ENCODE data around the gene KIF17. TPM values are rescaled to one million over a fixed set of nuclear protein-coding genes. Genes with fewer than 3 reads are reported as not detected.

Gene KIF17
- total RNA-seq, 2 donors from 2014 or later: 0.68 to 3.2 TPM

GRCh38 chr1:20665726-20666125, 52.1 kb downstream of the KIF17 start:
- DNase-seq (ENCODE audit: low spot score) (no peak), ATAC-seq (ENCODE audit: insufficient number of reproducible peaks, low FRiP score, low read depth) (no peak)
- no peak for TF ChIP-seq CTCF (IDR thresholded peaks at IDR 0.05)
- Histone ChIP-seq H3K4me1 (ENCODE audit: control insufficient read depth in 1 of 2, low read depth in 2 of 2) (peaks cover 0 to 10% of the 10 kb centered on the region in 2 donors), H3K4me3 (no peak overlapping the region), H3K36me3 (no peaks in the 10 kb centered on the region), H3K9me3 (no peaks in the 10 kb centered on the region), H3K27ac (no peak overlapping the region), H3K27me3 (replicated peaks; ENCODE audit: insufficient read depth) (no peaks in the 10 kb centered on the region)

- H3K4me1 ChIP-seq (ENCODE audit: control insufficient read depth in 1 of 2, low read depth in 2 of 2): peaks cover 7 to 26% of the 10 kb centered on the region in 2 donors
- ATAC-seq (ENCODE audit: insufficient number of reproducible peaks, low FRiP score, low read depth) (no peak), DNase-seq (ENCODE audit: low spot score) (no peak)
- TF ChIP-seq CTCF (IDR thresholded peaks at IDR 0.05): no peak
- H3K9me3 ChIP-seq: no peaks in the 10 kb centered on the region
- no peak overlapping the region for H3K4me3 ChIP-seq
- H3K27me3 ChIP-seq (replicated peaks; ENCODE audit: insufficient read depth): no peaks in the 10 kb centered on the region
- H3K36me3 ChIP-seq: no peaks in the 10 kb centered on the region
- no peak overlapping the region for H3K27ac ChIP-seq
These were observed 53.7 kb downstream of the KIF17 start for GRCh38 chr1:20663969-20664715.

- no peak for ATAC-seq (ENCODE audit: insufficient number of reproducible peaks, low FRiP score, low read depth)
- no peak overlapping the region for H3K4me3 ChIP-seq
- H3K4me1 ChIP-seq (ENCODE audit: control insufficient read depth in 1 of 2, low read depth in 2 of 2): peaks cover 7 to 33% of the 10 kb centered on the region in 2 donors
- H3K36me3 ChIP-seq: no peaks in the 10 kb centered on the region
- DNase-seq (ENCODE audit: low spot score): no peak
- H3K27ac ChIP-seq: no peak overlapping the region
- no peaks in the 10 kb centered on the region for H3K27me3 ChIP-seq (replicated peaks; ENCODE audit: insufficient read depth)
- TF ChIP-seq CTCF (IDR thresholded peaks at IDR 0.05): no peak
- H3K9me3 ChIP-seq: no peaks in the 10 kb centered on the region
These were observed 54.4 kb downstream of the KIF17 start for GRCh38 chr1:20663365-20663764.

GRCh38 chr1:20662110-20662475, 55.7 kb downstream of the KIF17 start:
- Histone ChIP-seq H3K36me3 (no peaks in the 10 kb centered on the region), H3K4me3 (peak overlapping the region; percentile 73), H3K27ac (peak overlapping the region; percentile 77 to 85), H3K4me1 (ENCODE audit: control insufficient read depth in 1 of 2, low read depth in 2 of 2) (peaks cover 7 to 35% of the 10 kb centered on the region in 2 donors), H3K9me3 (no peaks in the 10 kb centered on the region), H3K27me3 (replicated peaks; ENCODE audit: insufficient read depth) (no peaks in the 10 kb centered on the region)
- no peak for TF ChIP-seq CTCF (IDR thresholded peaks at IDR 0.05)
- no peak for DNase-seq (ENCODE audit: low spot score)
- no peak for ATAC-seq (ENCODE audit: insufficient number of reproducible peaks, low FRiP score, low read depth)

- Histone ChIP-seq H3K27ac (peak within 1 kb of the TSS; percentile 77 to 85), H3K9me3 (no peaks in the 10 kb centered on the region), H3K4me1 (ENCODE audit: control insufficient read depth in 1 of 2, low read depth in 2 of 2) (peaks cover 7 to 35% of the 10 kb centered on the region in 2 donors), H3K27me3 (replicated peaks; ENCODE audit: insufficient read depth) (no peaks in the 10 kb centered on the region), H3K4me3 (peak within 1 kb of the TSS; percentile 73), H3K36me3 (peaks cover 2% of the 10 kb centered on the region)
- DNase-seq (ENCODE audit: low spot score): peak; percentile 78
- peak; percentile 93 for ATAC-seq (ENCODE audit: insufficient number of reproducible peaks, low FRiP score, low read depth)
- TF ChIP-seq CTCF (IDR thresholded peaks at IDR 0.05): peak; percentile 32
These were observed 56.3 kb downstream of the KIF17 start, which contains the start of gene DDOST for GRCh38 chr1:20661207-20662109. Gene DDOST (minus strand): TSS chr1:20661369. CDS start chr1:20661350, 19 bp downstream.

Data from thoracic aorta (tissue), 2 donors.